ENCODE data around the gene UMAD1. TPM values are rescaled to one million over a fixed set of nuclear protein-coding genes. Genes with fewer than 3 reads are reported as not detected.
"Not testable (repeated sequence)": the region's sequence is repeated elsewhere in the genome, so short reads cannot be mapped to it uniquely, and the experiment has no call there.

The UMAD1 gene
- total RNA-seq, 1 donor from 2014 or later, result 13.9 TPM

- ChIA-PET POLR2A (no interaction called here), CTCF (no interaction called here)
- Mint-ChIP-seq H3K9me3 (no peaks in the 10 kb centered on the region), H3K4me3 (no peak overlapping the region), H3K4me1 (peaks cover under 1% of the 10 kb centered on the region), H3K36me3 (ENCODE audit: low read depth) (peaks cover 4% of the 10 kb centered on the region), H3K27ac (no peak overlapping the region), H3K27me3 (no peaks in the 10 kb centered on the region)
- intact Hi-C loops (cut with micrococcal nuclease), result no loop called here
- TF ChIP-seq, protein P1, sequence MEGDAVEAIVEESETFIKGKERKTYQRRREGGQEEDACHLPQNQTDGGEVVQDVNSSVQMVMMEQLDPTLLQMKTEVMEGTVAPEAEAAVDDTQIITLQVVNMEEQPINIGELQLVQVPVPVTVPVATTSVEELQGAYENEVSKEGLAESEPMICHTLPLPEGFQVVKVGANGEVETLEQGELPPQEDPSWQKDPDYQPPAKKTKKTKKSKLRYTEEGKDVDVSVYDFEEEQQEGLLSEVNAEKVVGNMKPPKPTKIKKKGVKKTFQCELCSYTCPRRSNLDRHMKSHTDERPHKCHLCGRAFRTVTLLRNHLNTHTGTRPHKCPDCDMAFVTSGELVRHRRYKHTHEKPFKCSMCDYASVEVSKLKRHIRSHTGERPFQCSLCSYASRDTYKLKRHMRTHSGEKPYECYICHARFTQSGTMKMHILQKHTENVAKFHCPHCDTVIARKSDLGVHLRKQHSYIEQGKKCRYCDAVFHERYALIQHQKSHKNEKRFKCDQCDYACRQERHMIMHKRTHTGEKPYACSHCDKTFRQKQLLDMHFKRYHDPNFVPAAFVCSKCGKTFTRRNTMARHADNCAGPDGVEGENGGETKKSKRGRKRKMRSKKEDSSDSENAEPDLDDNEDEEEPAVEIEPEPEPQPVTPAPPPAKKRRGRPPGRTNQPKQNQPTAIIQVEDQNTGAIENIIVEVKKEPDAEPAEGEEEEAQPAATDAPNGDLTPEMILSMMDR (IDR thresholded peaks at IDR 0.05), result no peak
- no peak for ATAC-seq (ENCODE audit: low read depth)
- no peak for DNase-seq
These were observed 163.2 kb downstream of the UMAD1 start for GRCh38 chr7:7803715-7804178.

- H3K9me3 Mint-ChIP-seq; DNase-seq; ATAC-seq (ENCODE audit: low read depth); H3K27me3 Mint-ChIP-seq; H3K27ac Mint-ChIP-seq; H3K4me1 Mint-ChIP-seq; H3K4me3 Mint-ChIP-seq; intact Hi-C loops (cut with micrococcal nuclease); H3K36me3 Mint-ChIP-seq (ENCODE audit: low read depth); CTCF ChIA-PET: not testable (repeated sequence)
- POLR2A ChIA-PET, result interaction anchor here (1.0 kb wide), 1 partner anchor 25 kb away, joined by 3 read pairs; no protein-coding TSS in a partner anchor
These were observed 164.3 kb downstream of the UMAD1 start for GRCh38 chr7:7804822-7805221.

- ATAC-seq (ENCODE audit: low read depth), result no peak
These were observed 165.1 kb downstream of the UMAD1 start for GRCh38 chr7:7805511-7806153.

DNA sequence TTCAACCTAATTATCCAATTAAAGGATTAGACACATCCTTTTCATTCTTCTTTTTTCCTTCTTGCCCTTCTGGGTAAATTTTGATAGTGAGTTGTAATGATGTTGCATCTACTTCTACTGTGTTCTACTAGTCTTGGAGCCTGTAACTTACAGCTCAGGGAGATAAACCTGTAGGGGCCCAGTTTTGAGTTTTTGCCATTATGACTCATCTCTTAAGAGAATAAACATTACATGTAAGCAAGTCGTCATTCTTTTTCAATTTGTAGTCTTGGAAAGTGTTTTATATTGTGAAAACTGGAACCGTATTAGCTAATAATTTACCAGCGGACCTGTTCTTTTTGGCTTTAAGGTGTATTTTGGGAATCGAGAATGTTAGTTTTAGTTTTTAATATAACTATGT is 167.6 kb downstream of the UMAD1 start:
- POLR2A ChIA-PET, result no interaction called here
- no peak overlapping the region for H3K27ac Mint-ChIP-seq
- intact Hi-C loops (cut with micrococcal nuclease), result no loop called here
- DNase-seq (no peak), ATAC-seq (ENCODE audit: low read depth) (no peak)
- H3K36me3 Mint-ChIP-seq (ENCODE audit: low read depth), result peaks cover 3% of the 10 kb centered on the region
- CTCF ChIA-PET, result no interaction called here
- no peak overlapping the region for H3K4me3 Mint-ChIP-seq
- H3K4me1 Mint-ChIP-seq, result peaks cover 3% of the 10 kb centered on the region
- TF ChIP-seq, protein P1 (IDR thresholded peaks at IDR 0.05), result no peak
- no peaks in the 10 kb centered on the region for H3K27me3 Mint-ChIP-seq
- no peaks in the 10 kb centered on the region for H3K9me3 Mint-ChIP-seq

More at GRCh38 chr7:7805511-7806153, 165.1 kb downstream of the UMAD1 start:
- no peaks in the 10 kb centered on the region for H3K4me1 Mint-ChIP-seq
- no peak for DNase-seq
- H3K4me3 Mint-ChIP-seq, result no peak overlapping the region
- no peaks in the 10 kb centered on the region for H3K9me3 Mint-ChIP-seq
- H3K27ac Mint-ChIP-seq, result no peak overlapping the region
- intact Hi-C loops (cut with micrococcal nuclease), result no loop called here
- no peaks in the 10 kb centered on the region for H3K27me3 Mint-ChIP-seq
- CTCF ChIA-PET, result no interaction called here
- H3K36me3 Mint-ChIP-seq (ENCODE audit: low read depth), result peaks cover 2% of the 10 kb centered on the region
- POLR2A ChIA-PET, result interaction anchor here (0.8 to 1.0 kb wide), 4 partner anchors 16 to 45 kb away, joined by 3 read pairs; no protein-coding TSS in a partner anchor
- TF ChIP-seq, protein P1 (IDR thresholded peaks at IDR 0.05), result no peak

DNA sequence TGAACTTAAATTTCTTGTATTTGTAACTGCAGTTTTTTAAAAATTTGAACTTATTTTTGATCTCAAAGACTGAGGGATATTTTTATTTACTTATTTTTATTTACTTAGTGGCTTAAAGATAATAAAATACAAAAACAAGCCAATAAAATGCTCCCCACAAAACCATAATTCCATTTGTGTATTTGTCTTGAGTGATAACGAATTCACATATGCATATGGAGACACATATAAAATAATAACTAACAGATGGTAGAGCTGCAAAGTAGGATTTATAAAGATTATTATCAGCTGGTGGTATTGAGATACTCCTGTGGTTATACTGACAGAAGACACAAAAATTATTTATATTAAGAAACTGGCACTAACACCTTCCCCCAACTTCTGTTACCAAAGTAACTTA is 168.1 kb downstream of the UMAD1 start:
- H3K36me3 Mint-ChIP-seq (ENCODE audit: low read depth), result peaks cover 3% of the 10 kb centered on the region
- H3K9me3 Mint-ChIP-seq, result no peaks in the 10 kb centered on the region
- H3K27ac Mint-ChIP-seq, result no peak overlapping the region
- H3K27me3 Mint-ChIP-seq, result no peaks in the 10 kb centered on the region
- H3K4me3 Mint-ChIP-seq, result no peak overlapping the region
- intact Hi-C loops (cut with micrococcal nuclease), result no loop called here
- TF ChIP-seq, protein P1 (IDR thresholded peaks at IDR 0.05), result no peak
- POLR2A ChIA-PET, result no interaction called here
- ATAC-seq (ENCODE audit: low read depth), result no peak
- CTCF ChIA-PET, result no interaction called here
- no peak for DNase-seq
- H3K4me1 Mint-ChIP-seq, result peaks cover 3% of the 10 kb centered on the region

All from activated B cell treated with CpG ODN at 0.5 μM for 24 hours (primary cell).